Activated naive CD4-positive, alpha-beta T cell treated with anti-CD3 and anti-CD28 coated beads for 36 hours (primary cell): Measurements from ENCODE around the gene LRATD1. TPM values are rescaled to one million over a fixed set of nuclear protein-coding genes. Genes with fewer than 3 reads are reported as not detected.
"Not testable (repeated sequence)": the region's sequence is repeated elsewhere in the genome, so short reads cannot be mapped to it uniquely, and the experiment has no call there.

Experiments
- CTCF ChIA-PET: fragments of 350-600 bp; sonication (Branson Sonifier 250); formaldehyde crosslinking; loops from one replicate; lab custom pipeline; 2021; ENCODE audit warnings: antibody characterized with exemption; lab: Charles Lee
- DNase-seq: peaks from one replicate; pipeline ENCODE4 v3.0.0-alpha.2; 2020
- H3K27ac Mint-ChIP-seq: one replicate; pipeline ENCODE4 v1.8.0; 2021; ENCODE audit warnings: mild to moderate bottlenecking, mixed read lengths
- H3K27me3 Mint-ChIP-seq: one replicate; pipeline ENCODE4 v1.8.0; 2021; ENCODE audit warnings: low read depth, mixed read lengths
- H3K36me3 Mint-ChIP-seq: one replicate; pipeline ENCODE4 v1.8.0; 2021; ENCODE audit warnings: low read depth, mixed read lengths
- H3K4me1 Mint-ChIP-seq: one replicate; pipeline ENCODE4 v1.8.0; 2021; ENCODE audit warnings: low read depth, mixed read lengths
- H3K4me3 Mint-ChIP-seq: one replicate; pipeline ENCODE4 v1.8.0; 2021; ENCODE audit warnings: mild to moderate bottlenecking, moderate library complexity, mixed read lengths
- H3K9me3 Mint-ChIP-seq: one replicate; pipeline ENCODE4 v1.8.0; 2021; ENCODE audit warnings: mixed read lengths
- intact Hi-C: fragments of 100-400 bp; cut with micrococcal nuclease; formaldehyde crosslinking; loops from one replicate; pipeline ENCODE4 v1.15.1; 2023
- total RNA-seq, 2 experiments: library from RNA; stranded (reverse); gene quantifications; one replicate each; pipeline ENCODE4 v1.2.3, GENCODE V29; 2021

Gene LRATD1
- total RNA-seq, 2 experiments from 2014 or later = not detected

DNA sequence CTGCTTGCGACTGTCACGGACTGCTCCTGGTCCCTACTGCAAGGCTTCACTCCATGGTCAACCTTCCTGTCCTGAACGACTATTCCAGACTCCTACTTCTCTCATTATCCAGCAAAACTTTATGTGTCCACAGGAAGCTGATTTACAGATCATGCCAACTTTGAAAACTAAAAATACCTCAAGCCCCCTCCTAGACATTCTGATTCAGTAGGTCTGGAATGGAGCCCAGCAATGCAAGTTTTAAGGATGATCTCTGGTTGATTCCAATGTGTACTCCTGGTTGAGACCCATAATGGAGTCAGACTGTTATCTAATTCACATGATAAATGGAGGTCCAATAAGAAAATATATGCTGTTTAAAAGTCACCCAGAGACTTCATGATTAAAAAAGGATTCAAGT is 13.1 kb upstream of the LRATD1 start:
- no peaks in the 10 kb centered on the region for H3K4me1 Mint-ChIP-seq
- peaks cover 7% of the 10 kb centered on the region for H3K27me3 Mint-ChIP-seq
- no peaks in the 10 kb centered on the region for H3K36me3 Mint-ChIP-seq
- DNase-seq = no peak
- no peak overlapping the region for H3K4me3 Mint-ChIP-seq
- no peak overlapping the region for H3K27ac Mint-ChIP-seq
- intact Hi-C loops = no loop called here
- H3K9me3 Mint-ChIP-seq = no peaks in the 10 kb centered on the region
- CTCF ChIA-PET = no interaction called here

- no peak for DNase-seq
- peaks cover 7% of the 10 kb centered on the region for H3K27me3 Mint-ChIP-seq
- CTCF ChIA-PET = no interaction called here
- no peaks in the 10 kb centered on the region for H3K36me3 Mint-ChIP-seq
- H3K4me1 Mint-ChIP-seq = no peaks in the 10 kb centered on the region
- intact Hi-C loops = no loop called here
- no peak overlapping the region for H3K4me3 Mint-ChIP-seq
- no peaks in the 10 kb centered on the region for H3K9me3 Mint-ChIP-seq
- H3K27ac Mint-ChIP-seq = no peak overlapping the region
Observed at GRCh38 chr2:14621114-14621513, 11.4 kb upstream of the LRATD1 start.

- no peak overlapping the region for H3K4me3 Mint-ChIP-seq
- CTCF ChIA-PET = no interaction called here
- no peaks in the 10 kb centered on the region for H3K36me3 Mint-ChIP-seq
- no peak for DNase-seq
- H3K27ac Mint-ChIP-seq = no peak overlapping the region
- H3K27me3 Mint-ChIP-seq = peaks cover 7% of the 10 kb centered on the region
- H3K4me1 Mint-ChIP-seq = no peaks in the 10 kb centered on the region
- intact Hi-C loops = no loop called here
- H3K9me3 Mint-ChIP-seq = no peaks in the 10 kb centered on the region
Observed at GRCh38 chr2:14621906-14622549, 10.5 kb upstream of the LRATD1 start.

GRCh38 chr2:14622550-14622939 is 10.0 kb upstream of the LRATD1 start:
- H3K36me3 Mint-ChIP-seq, H3K4me3 Mint-ChIP-seq, CTCF ChIA-PET, H3K27ac Mint-ChIP-seq, H3K4me1 Mint-ChIP-seq, H3K9me3 Mint-ChIP-seq, intact Hi-C loops, DNase-seq, H3K27me3 Mint-ChIP-seq: not testable (repeated sequence)

DNA sequence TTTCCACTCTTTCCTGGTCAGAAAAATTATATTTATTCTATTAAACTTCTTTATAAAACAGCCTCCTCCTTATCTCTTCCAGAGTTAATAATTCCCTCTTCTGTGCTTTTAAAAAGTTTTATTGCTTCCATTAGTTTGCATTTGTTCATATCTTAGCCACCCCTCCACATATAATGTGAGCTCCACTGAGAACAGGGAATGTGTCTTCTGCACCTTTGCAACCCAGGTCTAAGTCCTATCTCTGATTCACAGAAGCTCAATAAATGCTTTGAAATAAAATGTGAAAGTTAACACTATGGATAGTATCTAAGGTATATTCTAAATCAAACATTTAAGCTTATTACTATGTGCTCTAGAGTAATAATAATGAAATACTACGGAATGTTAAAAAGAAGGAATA is 9.3 kb upstream of the LRATD1 start:
- Mint-ChIP-seq H3K27me3 (peaks cover 7% of the 10 kb centered on the region), H3K4me3 (no peak overlapping the region), H3K9me3 (no peaks in the 10 kb centered on the region), H3K27ac (no peak overlapping the region), H3K36me3 (no peaks in the 10 kb centered on the region), H3K4me1 (no peaks in the 10 kb centered on the region)
- CTCF ChIA-PET = no interaction called here
- intact Hi-C loops = no loop called here
- no peak for DNase-seq

GRCh38 chr2:14626873-14627272 is 5.6 kb upstream of the LRATD1 start:
- intact Hi-C loops = no loop called here
- no peak for DNase-seq
- H3K27ac Mint-ChIP-seq = no peak overlapping the region
- H3K36me3 Mint-ChIP-seq = no peaks in the 10 kb centered on the region
- no peak overlapping the region for H3K4me3 Mint-ChIP-seq
- no peaks in the 10 kb centered on the region for H3K9me3 Mint-ChIP-seq
- H3K27me3 Mint-ChIP-seq = peaks cover 23% of the 10 kb centered on the region
- CTCF ChIA-PET = no interaction called here
- no peaks in the 10 kb centered on the region for H3K4me1 Mint-ChIP-seq

GRCh38 chr2:14628901-14629300 is 3.6 kb upstream of the LRATD1 start:
- no peak for DNase-seq
- H3K4me1 Mint-ChIP-seq = no peaks in the 10 kb centered on the region
- no peak overlapping the region for H3K4me3 Mint-ChIP-seq
- no peaks in the 10 kb centered on the region for H3K36me3 Mint-ChIP-seq
- CTCF ChIA-PET = no interaction called here
- H3K27ac Mint-ChIP-seq = no peak overlapping the region
- peaks cover 36% of the 10 kb centered on the region for H3K27me3 Mint-ChIP-seq
- no peaks in the 10 kb centered on the region for H3K9me3 Mint-ChIP-seq
- intact Hi-C loops = no loop called here

DNA sequence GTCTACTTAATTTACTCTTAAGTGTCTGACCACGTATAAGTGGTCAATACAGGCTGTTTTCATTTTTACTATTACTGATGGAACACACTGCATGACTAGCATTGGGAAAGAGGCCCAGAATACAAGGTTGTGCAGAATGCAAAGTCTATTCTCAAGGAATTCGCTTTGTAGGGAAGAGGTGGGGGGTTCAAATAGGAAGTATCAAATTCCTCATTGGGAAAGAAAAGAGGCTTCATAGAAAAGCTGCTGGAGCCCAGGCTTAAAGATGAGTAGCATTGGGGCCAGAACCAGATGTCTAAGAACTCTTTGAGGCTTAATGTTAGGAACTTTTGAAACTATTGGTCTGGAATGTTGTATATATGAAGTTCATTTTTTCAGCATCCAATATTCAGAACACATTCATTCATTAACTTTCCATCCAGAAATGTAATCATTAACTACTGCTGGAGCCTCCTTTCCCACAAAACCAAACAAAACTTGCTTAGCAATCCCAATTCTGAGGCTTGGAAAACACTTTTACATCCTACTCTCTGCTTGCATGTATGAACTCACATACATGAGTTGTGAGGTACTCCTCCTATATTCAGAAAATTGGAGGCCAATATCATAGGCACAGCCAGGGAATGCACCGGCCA is 994 bp upstream of the LRATD1 start:
- Mint-ChIP-seq H3K4me1 (no peaks in the 10 kb centered on the region), H3K27me3 (peaks cover 52% of the 10 kb centered on the region), H3K4me3 (no peak overlapping the region), H3K27ac (no peak overlapping the region), H3K36me3 (no peaks in the 10 kb centered on the region), H3K9me3 (no peaks in the 10 kb centered on the region)
- CTCF ChIA-PET = no interaction called here
- no peak for DNase-seq
- intact Hi-C loops = loop anchor here (10.0 kb wide), 1 partner anchor 533 kb away; no protein-coding TSS in a partner anchor

- no peaks in the 10 kb centered on the region for H3K4me1 Mint-ChIP-seq
- peaks cover 59% of the 10 kb centered on the region for H3K27me3 Mint-ChIP-seq
- H3K9me3 Mint-ChIP-seq = no peaks in the 10 kb centered on the region
- no peaks in the 10 kb centered on the region for H3K36me3 Mint-ChIP-seq
- no peak overlapping the region for H3K27ac Mint-ChIP-seq
- intact Hi-C loops = loop anchor here (10.0 kb wide), 1 partner anchor 532 kb away; no protein-coding TSS in a partner anchor
- DNase-seq = no peak
- CTCF ChIA-PET = no interaction called here
- H3K4me3 Mint-ChIP-seq = no peak overlapping the region
Observed at GRCh38 chr2:14633061-14633460, 544 bp downstream of the LRATD1 start.

DNA sequence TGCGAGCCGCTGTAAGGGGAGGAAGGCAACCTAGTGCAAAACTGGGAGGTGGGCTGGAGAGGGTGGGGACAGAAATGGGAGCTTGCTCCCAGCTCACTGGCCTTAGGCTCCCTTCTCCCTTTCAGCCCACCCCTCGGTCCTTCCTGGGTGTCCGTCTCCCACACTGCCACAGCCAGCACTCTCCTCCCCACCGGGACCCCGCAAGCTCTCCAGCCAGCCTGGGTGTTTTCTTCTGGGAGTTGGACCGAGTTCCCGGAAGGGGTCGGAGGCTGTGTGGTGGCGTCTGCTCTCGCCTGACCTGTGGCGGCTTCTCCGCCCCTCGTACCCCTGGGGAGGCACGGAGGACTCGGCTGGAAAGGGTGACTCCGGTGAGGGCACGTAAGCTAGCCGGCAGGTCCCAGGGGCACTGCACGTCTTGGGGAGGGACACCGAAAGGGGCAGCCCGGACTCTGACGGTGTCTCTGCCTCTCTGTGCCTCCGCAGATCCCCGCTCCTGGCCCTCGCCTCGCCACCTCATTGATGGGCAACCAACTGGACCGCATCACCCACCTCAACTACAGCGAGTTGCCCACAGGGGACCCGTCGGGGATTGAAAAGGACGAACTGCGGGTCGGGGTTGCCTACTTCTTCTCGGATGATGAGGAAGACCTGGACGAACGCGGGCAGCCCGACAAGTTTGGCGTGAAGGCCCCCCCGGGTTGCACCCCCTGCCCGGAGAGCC is 1.1 kb downstream of the LRATD1 start:
- DNase-seq = no peak
- Mint-ChIP-seq H3K4me1 (no peaks in the 10 kb centered on the region), H3K27me3 (peaks cover 59% of the 10 kb centered on the region)

GRCh38 chr2:14634182-14634488 is 1.6 kb downstream of the LRATD1 start:
- H3K9me3 Mint-ChIP-seq = no peaks in the 10 kb centered on the region
- no peak overlapping the region for H3K27ac Mint-ChIP-seq
- DNase-seq = no peak
- H3K4me1 Mint-ChIP-seq = no peaks in the 10 kb centered on the region
- no peak overlapping the region for H3K4me3 Mint-ChIP-seq
- intact Hi-C loops = loop anchor here (10.0 kb wide), 1 partner anchor 531 kb away; no protein-coding TSS in a partner anchor
- H3K27me3 Mint-ChIP-seq = peaks cover 62% of the 10 kb centered on the region
- no peaks in the 10 kb centered on the region for H3K36me3 Mint-ChIP-seq
- CTCF ChIA-PET = interaction anchor here (0.6 kb wide), 1 partner anchor 1115 kb away, joined by 3 read pairs; no protein-coding TSS in a partner anchor

More for the DNA sequence above, 1.1 kb downstream of the LRATD1 start:
- Mint-ChIP-seq H3K27ac (no peak overlapping the region), H3K4me3 (no peak overlapping the region), H3K36me3 (no peaks in the 10 kb centered on the region), H3K9me3 (no peaks in the 10 kb centered on the region)
- intact Hi-C loops = loop anchor here (10.0 kb wide), 1 partner anchor 531 kb away; no protein-coding TSS in a partner anchor
- CTCF ChIA-PET = no interaction called here

DNA sequence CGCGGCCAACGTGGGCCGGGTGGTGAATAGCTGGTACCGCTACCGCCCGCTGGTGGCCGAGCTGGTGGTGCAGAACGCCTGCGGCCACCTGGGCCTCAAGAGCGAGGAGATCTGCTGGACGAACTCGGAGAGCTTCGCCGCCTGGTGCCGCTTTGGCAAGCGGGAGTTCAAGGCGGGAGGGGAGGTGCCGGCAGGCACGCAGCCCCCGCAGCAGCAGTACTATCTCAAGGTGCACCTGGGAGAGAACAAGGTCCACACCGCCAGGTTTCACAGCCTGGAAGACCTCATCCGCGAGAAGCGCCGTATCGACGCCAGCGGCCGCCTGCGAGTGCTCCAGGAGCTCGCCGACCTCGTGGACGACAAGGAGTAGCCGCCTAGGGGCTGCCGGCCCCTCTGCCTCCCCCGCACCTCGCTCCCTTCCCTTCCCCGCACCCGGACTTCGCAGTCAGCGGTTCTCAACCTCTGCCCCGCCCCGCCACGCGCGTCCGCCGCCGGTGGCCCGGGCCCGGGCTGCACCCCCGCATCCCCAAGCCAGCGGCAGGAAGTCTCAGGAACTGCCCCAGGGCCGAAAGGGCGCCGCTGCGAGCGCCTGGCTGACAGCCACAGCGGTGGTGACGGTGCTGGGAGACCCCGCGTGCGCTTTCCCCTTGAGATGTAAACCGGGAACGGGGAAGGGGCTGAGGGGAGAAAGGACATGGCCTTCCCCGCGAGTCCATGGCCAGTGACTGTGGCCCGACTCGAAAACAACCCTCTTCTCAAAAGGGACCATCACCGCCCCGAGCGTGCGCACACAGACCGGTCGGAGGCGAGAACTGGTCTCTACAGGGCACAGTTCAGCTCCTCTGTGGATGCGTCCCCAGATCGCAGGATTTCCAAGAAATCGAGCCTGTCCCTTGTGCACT is 2.2 kb downstream of the LRATD1 start:
- Mint-ChIP-seq H3K9me3 (no peaks in the 10 kb centered on the region), H3K27me3 (peaks cover 58% of the 10 kb centered on the region), H3K4me3 (no peak overlapping the region), H3K4me1 (no peaks in the 10 kb centered on the region), H3K36me3 (no peaks in the 10 kb centered on the region), H3K27ac (no peak overlapping the region)
- intact Hi-C loops = loop anchor here (10.0 kb wide), 1 partner anchor 530 kb away; no protein-coding TSS in a partner anchor
- DNase-seq = peak; percentile 27
- CTCF ChIA-PET = interaction anchor here (0.6 kb wide), 1 partner anchor 1116 kb away, joined by 3 read pairs; no protein-coding TSS in a partner anchor
